Neural cell (in vitro differentiated cells): Measurements from ENCODE around the gene DCLK1. TPM values are rescaled to one million over a fixed set of nuclear protein-coding genes. Genes with fewer than 3 reads are reported as not detected.

Experiments
- H2AFZ ChIP-seq: fragments of 200-600, 300-800 bp; sonication (generic), shearing (Covaris generic); 2 replicates; pipeline ENCODE4 v1.6.0; 2014; ENCODE audit warnings: low read depth, mild to moderate bottlenecking, antibody characterized with exemption, low read length, moderate library complexity
- H3F3A ChIP-seq: fragments of 200-600 bp; shearing (Covaris generic); 2 replicates; pipeline ENCODE4 v1.6.1; 2016; ENCODE audit warnings: mild to moderate bottlenecking, moderate library complexity, mixed read lengths, antibody characterized with exemption, low read length; ENCODE audit not compliant: insufficient read depth, poor library complexity, severe bottlenecking
- H3K27ac ChIP-seq: fragments of 200-600, 300-800 bp; sonication (generic), shearing (Covaris generic); 2 replicates; pipeline ENCODE4 v1.5.1; 2014; ENCODE audit warnings: mild to moderate bottlenecking, low read length, moderate library complexity
- H3K27me3 ChIP-seq: fragments of 300-800, 200-600 bp; sonication (generic), shearing (Covaris generic); 2 replicates; pipeline ENCODE4 v1.6.0; 2014; ENCODE audit warnings: mild to moderate bottlenecking, low read depth, low read length, moderate library complexity; ENCODE audit not compliant: insufficient read depth
- H3K36me3 ChIP-seq: fragments of 300-800, 200-600 bp; sonication (generic), shearing (Covaris generic); 2 replicates; pipeline ENCODE4 v1.5.1; 2014; ENCODE audit warnings: mild to moderate bottlenecking, antibody characterized with exemption, low read length, moderate library complexity; ENCODE audit not compliant: insufficient read depth
- H3K4me2 ChIP-seq: fragments of 300-800, 200-600 bp; sonication (generic), shearing (Covaris generic); 2 replicates; pipeline ENCODE4 v1.6.0; 2014; ENCODE audit warnings: mild to moderate bottlenecking, low read length
- H3K4me3 ChIP-seq: fragments of 300-800, 200-600 bp; sonication (generic), shearing (Covaris generic); 2 replicates; pipeline ENCODE4 v1.5.1; 2014; ENCODE audit warnings: mild to moderate bottlenecking, low read length, moderate library complexity
- H3K79me2 ChIP-seq: fragments of 200-600 bp; shearing (Covaris generic); replicated peaks from 2 replicates; pipeline ENCODE4 v1.6.0; 2014; ENCODE audit warnings: mild to moderate bottlenecking, low read length, moderate library complexity; ENCODE audit not compliant: insufficient read depth
- H3K9ac ChIP-seq: fragments of 300-800, 200-600 bp; sonication (generic), shearing (Covaris generic); 2 replicates; pipeline ENCODE4 v1.6.1; 2016; ENCODE audit warnings: mild to moderate bottlenecking, low read length, mixed read lengths
- H3K9me2 ChIP-seq: fragments of 200-600 bp; shearing (Covaris generic); 2 replicates; pipeline ENCODE4 v1.6.1; 2016; ENCODE audit warnings: mild to moderate bottlenecking, low read length, mixed read lengths; ENCODE audit not compliant: insufficient read depth
- H3K9me3 ChIP-seq: fragments of 200-600, 300-800 bp; sonication (generic), shearing (Covaris generic); 2 replicates; pipeline ENCODE4 v1.6.1; 2016; ENCODE audit warnings: mild to moderate bottlenecking, mixed run types, low read length, moderate library complexity, mixed read lengths
- H4K20me1 ChIP-seq: fragments of 200-600 bp; shearing (Covaris generic); 2 replicates; pipeline ENCODE4 v1.6.1; 2016; ENCODE audit warnings: mild to moderate bottlenecking, mixed run types; ENCODE audit not compliant: insufficient read depth
- CTCF ChIP-seq: fragments of 450-650 bp; IDR thresholded peaks from 2 replicates; pipeline ENCODE4 v1.5.1; 2014; ENCODE audit warnings: antibody characterized with exemption, mild to moderate bottlenecking, moderate library complexity; ENCODE audit not compliant: poor library complexity, severe bottlenecking
- EP300 ChIP-seq: fragments of 450-650 bp; conservative IDR thresholded peaks from 2 replicates; pipeline ENCODE4 v1.6.1; 2014; ENCODE audit warnings: antibody characterized with exemption, mild to moderate bottlenecking, moderate library complexity; ENCODE audit not compliant: poor library complexity, severe bottlenecking
- EZH2 ChIP-seq: fragments of 200-600, 300-800 bp; shearing (Covaris generic), sonication (generic); IDR thresholded peaks from 2 replicates; pipeline ENCODE4 v1.6.1; 2014; ENCODE audit warnings: antibody characterized with exemption, low read length, borderline replicate concordance, mild to moderate bottlenecking; ENCODE audit not compliant: insufficient read depth, poor library complexity, severe bottlenecking
- MXI1 ChIP-seq: fragments of 450-650 bp; conservative IDR thresholded peaks from 2 replicates; pipeline ENCODE4 v1.6.1; 2014; ENCODE audit warnings: antibody characterized with exemption, mild to moderate bottlenecking; ENCODE audit not compliant: poor library complexity, severe bottlenecking
- POLR2AphosphoS5 ChIP-seq: IDR thresholded peaks from 2 replicates; pipeline ENCODE4 v1.6.1; 2012
- RAD21 ChIP-seq: fragments of 450-650 bp; conservative IDR thresholded peaks from 2 replicates; pipeline ENCODE4 v1.6.1; 2014; ENCODE audit warnings: antibody characterized with exemption, mild to moderate bottlenecking, moderate library complexity
- REST ChIP-seq: IDR thresholded peaks from 2 replicates; pipeline ENCODE4 v1.6.1; 2012; ENCODE audit warnings: borderline replicate concordance
- SMC3 ChIP-seq: fragments of 450-650 bp; conservative IDR thresholded peaks from 2 replicates; pipeline ENCODE4 v1.6.1; 2014; ENCODE audit warnings: antibody characterized with exemption, mild to moderate bottlenecking, moderate library complexity; ENCODE audit not compliant: poor library complexity
- TAF1 ChIP-seq: IDR thresholded peaks from 2 replicates; pipeline ENCODE4 v1.6.1; 2012; ENCODE audit warnings: low read depth
- polyA plus RNA-seq: library from polyadenylated mRNA; depleted of rRNA; stranded (reverse); fragments of >200 nt; gene quantifications from 2 replicates; pipeline ENCODE4 v1.2.3, GENCODE V29; 2014

The DCLK1 gene
- polyA plus RNA-seq, 1 donor from 2014 or later = 124 TPM

GRCh38 chr13:35856084-35856483, 275.1 kb downstream of the DCLK1 start:
- H2AFZ ChIP-seq = no peak overlapping the region
- H3K9ac ChIP-seq = no peak overlapping the region
- H3K9me3 ChIP-seq = no peaks in the 10 kb centered on the region
- H3K9me2 ChIP-seq = no peaks in the 10 kb centered on the region
- no peaks in the 10 kb centered on the region for H3K36me3 ChIP-seq
- H3K4me2 ChIP-seq = peak overlapping the region; percentile 40
- no peaks in the 10 kb centered on the region for H3F3A ChIP-seq
- no peaks in the 10 kb centered on the region for H3K79me2 ChIP-seq
- no peaks in the 10 kb centered on the region for H4K20me1 ChIP-seq
- H3K27ac ChIP-seq = no peak overlapping the region
- no peak overlapping the region for H3K4me3 ChIP-seq
- H3K27me3 ChIP-seq = no peaks in the 10 kb centered on the region
- TF ChIP-seq EZH2 = no peak
- TF ChIP-seq REST = no peak
- no peak for TF ChIP-seq POLR2AphosphoS5
- no peak for TF ChIP-seq TAF1
- no peak for TF ChIP-seq EP300
- TF ChIP-seq MXI1 = no peak
- no peak for TF ChIP-seq SMC3
- no peak for TF ChIP-seq RAD21
- TF ChIP-seq CTCF = no peak

GRCh38 chr13:35855531-35856019, 275.6 kb downstream of the DCLK1 start:
- Histone ChIP-seq H3K9me3 (no peaks in the 10 kb centered on the region), H4K20me1 (no peaks in the 10 kb centered on the region), H2AFZ (no peak overlapping the region), H3K4me3 (peak overlapping the region; percentile 50), H3F3A (no peaks in the 10 kb centered on the region), H3K36me3 (no peaks in the 10 kb centered on the region), H3K9me2 (no peaks in the 10 kb centered on the region), H3K79me2 (no peaks in the 10 kb centered on the region), H3K9ac (peak overlapping the region; percentile 29), H3K27ac (peak overlapping the region; percentile 58), H3K27me3 (no peaks in the 10 kb centered on the region), H3K4me2 (peak overlapping the region; percentile 40)
- TF ChIP-seq CTCF (peak; percentile 18), EZH2 (no peak), SMC3 (no peak), TAF1 (no peak), EP300 (peak; percentile 38), REST (peak; percentile 26), POLR2AphosphoS5 (peak; percentile 41), MXI1 (no peak), RAD21 (peak; percentile 12)
